ENCODE measurements around the gene CHCHD3.
"Not testable (repeated sequence)": the region's sequence is repeated elsewhere in the genome, so short reads cannot be mapped to it uniquely, and the experiment has no call there.

Gene CHCHD3

GRCh38 chr7:133040178-133040577, 41.7 kb downstream of the CHCHD3 start:
- no peak for DNase-seq

- no peak for DNase-seq
Observed at GRCh38 chr7:133039614-133040013, 42.3 kb downstream of the CHCHD3 start.

- no peak for DNase-seq
Observed at GRCh38 chr7:133036289-133036688, 45.6 kb downstream of the CHCHD3 start.

GRCh38 chr7:133035240-133035639, 46.6 kb downstream of the CHCHD3 start:
- not testable (repeated sequence) for DNase-seq

- DNase-seq: no peak
Observed at GRCh38 chr7:133030346-133030745, 51.5 kb downstream of the CHCHD3 start.

GRCh38 chr7:133029463-133029862, 52.4 kb downstream of the CHCHD3 start:
- no peak for DNase-seq

DNA sequence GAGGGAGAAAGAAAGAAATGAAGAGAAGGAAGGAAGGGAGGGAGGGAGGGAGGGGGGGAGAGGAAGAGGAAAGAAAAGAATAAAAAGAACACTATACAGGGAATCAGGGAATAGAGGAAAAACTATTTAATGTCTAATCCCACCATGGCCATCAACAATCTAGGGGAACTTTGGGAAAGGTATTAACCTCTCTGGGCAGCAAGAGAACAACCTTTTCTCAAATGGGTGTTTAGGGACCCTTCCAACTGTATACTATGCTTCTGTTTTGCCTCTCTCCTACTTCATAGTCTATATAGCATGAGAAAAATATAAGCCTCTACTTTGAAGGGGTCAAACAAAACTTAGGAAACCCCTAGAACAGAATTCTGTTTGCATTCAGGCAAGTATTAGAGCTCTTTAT, 54.5 kb downstream of the CHCHD3 start:
- no peak for DNase-seq

DNA sequence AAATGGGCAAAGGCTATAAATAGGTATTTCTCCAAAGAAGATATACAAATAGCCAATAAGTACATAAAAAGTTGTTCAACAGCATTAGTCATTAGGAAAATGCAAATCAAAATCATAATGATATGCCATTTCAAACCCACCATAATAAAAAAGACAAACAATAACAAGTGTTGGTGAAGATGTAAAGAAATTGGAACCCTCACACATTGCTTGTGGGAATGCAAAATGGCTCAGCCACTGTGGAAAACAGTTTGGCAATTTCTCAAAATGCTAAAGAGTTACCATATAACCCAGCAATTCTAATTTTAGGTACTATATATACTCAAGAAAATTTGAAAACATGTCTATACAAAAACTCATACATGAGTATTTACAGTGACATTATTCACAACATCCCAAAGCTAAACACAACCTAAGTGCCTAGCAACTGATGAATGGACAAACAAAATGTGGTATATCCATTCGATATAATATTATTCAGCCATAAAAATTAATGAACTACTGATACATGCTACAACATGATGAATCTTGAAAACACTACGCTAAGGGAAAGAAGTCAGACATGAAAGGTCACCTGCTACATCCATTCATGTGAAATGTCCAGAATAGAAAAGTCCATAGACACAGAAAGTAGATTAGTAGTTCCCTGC, 55.6 kb downstream of the CHCHD3 start:
- no peak for DNase-seq

- DNase-seq: no peak
Observed at GRCh38 chr7:133025056-133025455, 56.8 kb downstream of the CHCHD3 start.

DNA sequence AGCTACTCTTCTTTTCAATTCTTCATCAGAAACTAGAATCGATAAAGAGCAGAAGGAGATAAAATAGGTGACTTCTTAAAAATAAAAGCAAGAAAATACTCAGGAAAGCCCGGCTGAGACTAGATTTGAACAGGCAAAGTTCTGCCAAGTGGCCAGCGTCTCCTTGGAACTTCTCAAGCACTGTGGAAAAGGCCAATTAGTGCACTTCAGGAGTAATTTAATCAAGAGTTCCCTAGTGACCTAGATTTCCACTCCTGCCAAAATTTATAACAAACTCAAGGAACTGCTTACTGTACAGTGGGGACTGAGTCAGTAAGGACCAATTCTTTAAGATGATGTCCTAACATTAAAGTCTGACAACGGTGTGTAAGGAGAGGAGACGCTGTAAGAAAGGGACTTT, 57.3 kb downstream of the CHCHD3 start:
- no peak for DNase-seq

- DNase-seq: no peak
Observed at GRCh38 chr7:133023370-133024071, 58.4 kb downstream of the CHCHD3 start.

GRCh38 chr7:133022661-133023060, 59.2 kb downstream of the CHCHD3 start:
- DNase-seq: no peak

DNA sequence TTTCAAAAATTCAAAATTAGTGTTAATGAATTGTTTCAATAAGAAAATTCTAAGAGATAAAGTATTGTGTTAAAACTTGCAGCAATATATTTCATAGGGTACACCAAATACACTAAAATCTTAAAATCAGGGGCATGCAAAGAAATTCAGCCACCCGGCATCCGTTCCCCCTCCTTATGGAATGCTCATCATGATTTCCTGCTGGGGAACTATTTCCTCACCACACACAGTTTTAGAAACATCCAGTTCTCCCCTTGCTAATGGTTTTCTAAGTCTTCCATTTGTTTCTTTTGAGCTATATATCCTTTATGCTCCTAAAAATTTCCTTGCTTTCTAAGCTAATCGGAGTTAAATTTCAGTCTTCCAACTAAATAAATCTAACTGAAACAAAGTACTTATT, 60.7 kb downstream of the CHCHD3 start:
- DNase-seq: no peak

- DNase-seq: no peak
Observed at GRCh38 chr7:133020496-133020895, 61.4 kb downstream of the CHCHD3 start.

GRCh38 chr7:133019590-133019989, 62.3 kb downstream of the CHCHD3 start:
- no peak for DNase-seq

- no peak for DNase-seq
Observed at GRCh38 chr7:133016604-133017003, 65.3 kb downstream of the CHCHD3 start.

DNA sequence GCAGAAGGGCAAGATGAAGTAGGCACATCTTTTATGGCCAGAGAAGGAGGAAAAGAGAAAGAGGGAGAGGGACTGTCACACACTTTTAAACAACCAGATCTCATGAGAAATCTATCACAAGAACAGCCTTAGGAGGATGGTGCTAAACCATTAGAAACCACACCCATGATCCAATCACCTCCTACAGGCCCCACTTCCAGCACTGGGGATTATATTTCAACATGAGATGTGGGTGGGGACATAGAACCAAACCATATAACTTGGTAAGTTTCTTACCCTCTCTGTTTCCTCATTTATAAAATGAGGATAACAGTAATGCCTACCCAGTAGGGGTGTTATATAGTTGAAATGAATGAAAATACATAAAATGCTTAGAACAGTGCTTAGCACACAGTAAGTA, 66.0 kb downstream of the CHCHD3 start:
- DNase-seq: no peak

DNA sequence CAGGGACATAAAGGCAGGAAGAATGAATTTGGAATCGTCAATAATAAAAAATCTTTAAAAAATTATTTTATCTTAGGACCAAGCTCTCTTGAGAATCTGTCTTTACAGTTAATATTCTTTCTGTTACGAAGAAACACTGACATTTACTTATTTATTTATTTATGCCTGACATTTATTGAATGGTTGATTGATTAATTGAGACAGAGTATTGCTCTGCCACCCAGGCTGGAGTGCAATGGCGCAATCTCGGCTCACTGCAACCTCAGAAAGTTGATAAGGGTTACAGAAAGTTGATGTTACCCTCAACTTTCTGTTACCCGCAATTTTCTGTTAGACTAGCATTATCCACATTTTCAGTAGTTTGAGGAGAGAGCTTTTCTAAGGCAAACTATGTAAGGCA, 70.1 kb downstream of the CHCHD3 start:
- DNase-seq: no peak

- no peak for DNase-seq
Observed at GRCh38 chr7:133009426-133010252, 72.3 kb downstream of the CHCHD3 start.

DNA sequence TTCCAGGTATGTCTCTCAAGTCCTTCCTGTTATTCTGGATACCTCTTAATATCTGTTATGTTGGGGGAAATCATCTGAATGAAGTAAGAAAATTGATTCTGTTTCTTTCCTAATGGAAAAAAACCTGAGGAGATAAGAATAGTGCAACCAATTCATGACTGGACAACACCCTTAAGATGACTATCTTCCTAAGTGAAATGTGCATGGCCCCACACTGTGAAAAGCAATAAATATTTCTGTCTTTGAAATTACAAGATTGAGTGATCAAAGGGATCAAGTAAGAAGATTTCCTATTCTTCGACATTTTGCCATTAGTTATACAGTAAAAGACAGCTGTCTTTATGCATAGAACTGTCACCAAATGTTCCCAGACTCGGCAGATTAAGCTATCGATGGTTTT, 73.9 kb downstream of the CHCHD3 start:
- no peak for DNase-seq

DNA sequence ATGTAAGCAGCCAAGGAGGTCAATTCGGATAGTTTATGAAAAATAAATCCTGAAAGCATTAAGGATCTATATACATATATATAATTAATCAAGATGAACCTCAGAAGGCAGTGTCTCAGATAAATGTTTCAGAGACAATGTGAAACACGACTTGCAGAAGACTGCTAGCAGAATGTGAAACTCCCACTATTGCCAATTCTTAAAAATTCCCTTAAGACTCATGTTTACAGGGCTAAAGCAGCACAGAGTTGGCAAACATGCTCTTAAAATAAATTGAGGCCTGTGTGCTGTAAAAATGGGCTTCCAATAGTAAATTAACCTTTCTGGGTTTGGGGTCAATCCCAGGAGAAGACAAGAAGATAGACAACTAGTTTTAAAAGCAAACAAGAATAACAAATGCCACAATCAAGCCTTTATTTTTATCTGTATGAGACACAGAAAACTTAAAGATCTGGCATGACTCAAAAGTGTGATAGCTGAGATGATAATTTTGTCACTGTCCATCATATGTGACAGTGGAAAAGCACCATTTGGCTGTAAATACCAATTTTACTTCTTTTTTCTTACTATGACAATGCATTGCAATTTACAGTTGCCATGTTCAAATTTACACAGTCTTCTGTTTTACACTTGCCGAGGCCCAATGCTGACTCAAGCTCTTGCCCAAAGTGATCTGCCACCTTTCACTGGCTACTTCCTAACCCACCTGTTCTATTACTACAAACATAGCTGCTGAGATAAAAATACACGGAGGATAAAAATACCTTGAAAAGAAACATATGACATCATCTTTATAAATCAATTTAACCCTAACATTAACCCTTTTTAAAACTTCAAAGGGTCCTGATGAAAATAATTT, 78.6 kb downstream of the CHCHD3 start:
- DNase-seq: no peak

DNA sequence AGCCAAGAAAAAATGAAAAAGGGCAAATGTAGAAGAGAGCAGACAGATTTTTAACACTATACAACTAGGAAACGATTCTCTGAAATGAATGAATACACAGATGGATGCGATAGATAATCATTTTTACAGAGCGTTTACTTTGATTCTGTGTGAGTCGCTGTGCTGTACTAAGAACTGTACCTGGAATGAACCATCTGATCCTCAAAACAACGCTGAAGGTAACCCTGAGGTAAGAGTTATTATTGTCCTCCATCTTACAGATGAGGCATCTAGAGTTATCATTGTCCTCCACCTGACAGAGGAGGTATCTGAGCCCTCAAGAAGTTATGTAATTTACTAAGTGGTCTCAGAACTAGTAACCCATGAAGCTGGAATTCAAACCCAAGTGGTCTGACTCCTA, 80.2 kb downstream of the CHCHD3 start:
- no peak for DNase-seq

- no peak for DNase-seq
Observed at GRCh38 chr7:132999845-133000244, 82.0 kb downstream of the CHCHD3 start.

All from NCI-H2081 treated with DMSO at 0.1 percent for 48 hours (cell line).